ENCODE measurements around the gene EIF3D.

The EIF3D gene

GRCh38 chr22:36561291-36561811 lies 32.4 kb upstream of the EIF3D start:
- Histone ChIP-seq H3K27me3 (ENCODE audit: insufficient read depth, low read depth) (peaks cover 86% of the 10 kb centered on the region), H3K27ac (no peak overlapping the region), H3K9ac (no peak overlapping the region), H2AFZ (ENCODE audit: low read depth) (no peak overlapping the region), H3K4me2 (no peak overlapping the region), H3K4me1 (ENCODE audit: low read depth, poor library complexity, severe bottlenecking) (no peaks in the 10 kb centered on the region), H3K36me3 (ENCODE audit: insufficient read depth) (no peaks in the 10 kb centered on the region), H4K20me1 (ENCODE audit: insufficient read depth) (no peaks in the 10 kb centered on the region), H3K4me3 (IDR thresholded peaks at IDR 0.05; ENCODE audit: insufficient read depth, low read depth, low read length) (no peak overlapping the region), H3K79me2 (ENCODE audit: insufficient read depth, low read depth) (no peaks in the 10 kb centered on the region)
- TF ChIP-seq CTCF (conservative IDR thresholded peaks at IDR 0.05; ENCODE audit: low read depth, low read length), result no peak

- Histone ChIP-seq H3K4me3 (IDR thresholded peaks at IDR 0.05; ENCODE audit: insufficient read depth, low read depth, low read length) (no peak overlapping the region), H3K79me2 (ENCODE audit: insufficient read depth, low read depth) (no peaks in the 10 kb centered on the region), H3K36me3 (ENCODE audit: insufficient read depth) (no peaks in the 10 kb centered on the region), H4K20me1 (ENCODE audit: insufficient read depth) (no peaks in the 10 kb centered on the region), H3K27ac (no peak overlapping the region), H3K4me2 (no peak overlapping the region), H3K27me3 (ENCODE audit: insufficient read depth, low read depth) (peaks cover 88% of the 10 kb centered on the region), H3K9ac (no peak overlapping the region), H3K4me1 (ENCODE audit: low read depth, poor library complexity, severe bottlenecking) (no peaks in the 10 kb centered on the region), H2AFZ (ENCODE audit: low read depth) (no peak overlapping the region)
- TF ChIP-seq CTCF (conservative IDR thresholded peaks at IDR 0.05; ENCODE audit: low read depth, low read length), result no peak
Measured at GRCh38 chr22:36560001-36560400, 31.0 kb upstream of the EIF3D start.

GRCh38 chr22:36554098-36554497 lies 25.1 kb upstream of the EIF3D start:
- no peak overlapping the region for H3K4me3 ChIP-seq (IDR thresholded peaks at IDR 0.05; ENCODE audit: insufficient read depth, low read depth, low read length)
- no peak for TF ChIP-seq CTCF (conservative IDR thresholded peaks at IDR 0.05; ENCODE audit: low read depth, low read length)
- no peaks in the 10 kb centered on the region for H3K79me2 ChIP-seq (ENCODE audit: insufficient read depth, low read depth)
- no peaks in the 10 kb centered on the region for H3K36me3 ChIP-seq (ENCODE audit: insufficient read depth)
- H4K20me1 ChIP-seq (ENCODE audit: insufficient read depth), result no peaks in the 10 kb centered on the region
- no peak overlapping the region for H3K27ac ChIP-seq
- no peak overlapping the region for H3K9ac ChIP-seq
- no peak overlapping the region for H3K4me2 ChIP-seq
- no peak overlapping the region for H2AFZ ChIP-seq (ENCODE audit: low read depth)
- H3K4me1 ChIP-seq (ENCODE audit: low read depth, poor library complexity, severe bottlenecking), result no peaks in the 10 kb centered on the region
- H3K27me3 ChIP-seq (ENCODE audit: insufficient read depth, low read depth), result peaks cover 81% of the 10 kb centered on the region

- H3K4me3 ChIP-seq (IDR thresholded peaks at IDR 0.05; ENCODE audit: insufficient read depth, low read depth, low read length), result no peak overlapping the region
- peaks cover 83% of the 10 kb centered on the region for H3K27me3 ChIP-seq (ENCODE audit: insufficient read depth, low read depth)
- H3K79me2 ChIP-seq (ENCODE audit: insufficient read depth, low read depth), result no peaks in the 10 kb centered on the region
- no peaks in the 10 kb centered on the region for H3K4me1 ChIP-seq (ENCODE audit: low read depth, poor library complexity, severe bottlenecking)
- no peak overlapping the region for H3K4me2 ChIP-seq
- H3K9ac ChIP-seq, result no peak overlapping the region
- no peaks in the 10 kb centered on the region for H4K20me1 ChIP-seq (ENCODE audit: insufficient read depth)
- H3K36me3 ChIP-seq (ENCODE audit: insufficient read depth), result no peaks in the 10 kb centered on the region
- no peak overlapping the region for H3K27ac ChIP-seq
- no peak overlapping the region for H2AFZ ChIP-seq (ENCODE audit: low read depth)
- no peak for TF ChIP-seq CTCF (conservative IDR thresholded peaks at IDR 0.05; ENCODE audit: low read depth, low read length)
Measured at GRCh38 chr22:36552289-36552688, 23.3 kb upstream of the EIF3D start.

All from KMS-11 (cell line).